CD4-positive, alpha-beta T cell (primary cell): ENCODE results near the gene FOLR1. TPM values are rescaled to one million over a fixed set of nuclear protein-coding genes. Genes with fewer than 3 reads are reported as not detected.

Experiments
- ATAC-seq: fragments of 200-7000 bp; cut with Tn5 transposase; one replicate; pipeline ENCODE4 v1.10.0; 2022; ENCODE audit warnings: mild to moderate bottlenecking; ENCODE audit not compliant: poor library complexity
- CTCF ChIA-PET: fragments of 350-600 bp; sonication (Branson Sonifier 250); formaldehyde crosslinking; loops from one replicate; lab custom pipeline; 2021; ENCODE audit warnings: antibody characterized with exemption, inconsistent platforms; lab: Charles Lee
- POLR2A ChIA-PET: fragments of 350-600 bp; sonication (Branson Sonifier 250); formaldehyde crosslinking; loops from one replicate; lab custom pipeline; 2021; ENCODE audit warnings: antibody characterized with exemption, inconsistent platforms; lab: Charles Lee
- DNase-seq, 14 experiments: peaks; one replicate each; pipeline ENCODE4 v3.0.0-alpha.2; 2013 to 2020; ENCODE audit warnings: mixed read lengths in 2 of 14
- H3K27ac ChIP-seq, 2 donors: one replicate each; pipeline versions ENCODE4 v1.5.1 to v1.7.0; 2013; ENCODE audit warnings: low read length in 2 of 2, low read depth in 1 of 2, mild to moderate bottlenecking in 1 of 2
- H3K27me3 ChIP-seq, 2 experiments: 1 replicate in 1 of 2; 2 replicates in 1 of 2; pipeline versions ENCODE4 v1.6.1 to v1.7.0; 2013; ENCODE audit warnings: low read length in 2 of 2, control low read depth in 1 of 2, mild to moderate bottlenecking in 1 of 2, moderate library complexity in 1 of 2; ENCODE audit not compliant: insufficient read depth in 2 of 2, control insufficient read depth in 1 of 2
- H3K36me3 ChIP-seq: one replicate; pipeline ENCODE4 v1.6.1; 2013; ENCODE audit warnings: low read length, control low read depth; ENCODE audit not compliant: insufficient read depth
- H3K4me1 ChIP-seq: one replicate; pipeline ENCODE4 v1.6.1; 2013; ENCODE audit warnings: low read length, control low read depth; ENCODE audit not compliant: insufficient read depth
- H3K4me3 ChIP-seq: one replicate; pipeline ENCODE4 v1.5.1; 2013; ENCODE audit warnings: mild to moderate bottlenecking, low read length, moderate library complexity
- H3K9me3 ChIP-seq, 2 experiments: 1 replicate in 1 of 2; 2 replicates in 1 of 2; pipeline versions ENCODE4 v1.6.1 to v1.7.0; 2013; ENCODE audit warnings: low read length in 2 of 2, mild to moderate bottlenecking in 2 of 2, control low read depth in 1 of 2, moderate library complexity in 1 of 2; ENCODE audit not compliant: control insufficient read depth in 1 of 2, insufficient read depth in 1 of 2
- H3K27ac Mint-ChIP-seq: one replicate; pipeline ENCODE4 v1.8.0; 2020; ENCODE audit warnings: mixed read lengths
- H3K27me3 Mint-ChIP-seq: one replicate; pipeline ENCODE4 v1.8.0; 2021; ENCODE audit warnings: mixed read lengths
- H3K36me3 Mint-ChIP-seq: one replicate; pipeline ENCODE4 v1.8.0; 2021; ENCODE audit warnings: low read depth, mixed read lengths
- H3K4me1 Mint-ChIP-seq: one replicate; pipeline ENCODE4 v1.8.0; 2021; ENCODE audit warnings: low read depth, mixed read lengths
- H3K4me3 Mint-ChIP-seq: one replicate; pipeline ENCODE4 v1.8.0; 2020; ENCODE audit warnings: mild to moderate bottlenecking, mixed read lengths
- H3K9me3 Mint-ChIP-seq: one replicate; pipeline ENCODE4 v1.8.0; 2020; ENCODE audit warnings: mixed read lengths
- CTCF ChIP-seq: fragments of 200-600 bp; IDR thresholded peaks from one replicate; pipeline ENCODE4 v1.8.0; 2022; ENCODE audit warnings: antibody characterized with exemption, mild to moderate bottlenecking
- intact Hi-C, 2 experiments: fragments of 100-400 bp; cut with DNase I in 1 of 2; cut with micrococcal nuclease in 1 of 2; formaldehyde crosslinking; loops; one replicate each; pipeline versions ENCODE4 v1.15.1 to v1.9.0; 2023 to 2025; cut with DNase I, micrococcal nuclease
- total RNA-seq, 174 experiments: library from RNA in 2 of 174; stranded (reverse) in 2 of 174; gene quantifications; one replicate each; pipeline ENCODE4 v1.2.3 and lab custom pipeline; 2021 to 2026

The FOLR1 gene
- total RNA-seq, 2 experiments from 2014 or later: not detected

GRCh38 chr11:72222907-72223614, 31.1 kb downstream of the FOLR1 start:
- no peaks in the 10 kb centered on the region for H3K9me3 Mint-ChIP-seq
- peak; percentile 83 to 97 (median 94) for DNase-seq
- Histone ChIP-seq H3K27ac (peak overlapping the region; percentile 71 to 75), H3K9me3 (no peaks in the 10 kb centered on the region), H3K4me3 (peak overlapping the region; percentile 91), H3K27me3 (no peaks in the 10 kb centered on the region), H3K4me1 (peaks cover 35% of the 10 kb centered on the region), H3K36me3 (peaks cover 4% of the 10 kb centered on the region)
- CTCF ChIA-PET: interaction anchor here (1.0 to 1.9 kb wide), 4 partner anchors 11 to 208 kb away, joined by 3 to 4 read pairs (median 4); no protein-coding TSS in a partner anchor
- peak; percentile 76 for ATAC-seq
- H3K27me3 Mint-ChIP-seq: no peaks in the 10 kb centered on the region
- peaks cover 15% of the 10 kb centered on the region for H3K36me3 Mint-ChIP-seq
- H3K27ac Mint-ChIP-seq: peak overlapping the region; percentile 95
- intact Hi-C loops: loop anchor here (1.0 to 10.0 kb wide), 10 partner anchors 108 to 1422 kb away; partner anchors contain the start of genes ANAPC15 (in 2 of the 2), ATG16L2 (in 1 of the 2), CLPB (in 1 of the 2) and FCHSD2 (in 1 of the 2)
- TF ChIP-seq CTCF: peak; percentile 22
- peak overlapping the region; percentile 98 for H3K4me3 Mint-ChIP-seq
- POLR2A ChIA-PET: interaction anchor here (0.9 to 3.8 kb wide), 10 partner anchors 14 to 1424 kb away, joined by 3 to 29 read pairs (median 4); partner anchors contain the start of genes ANAPC15, CLPB, RNF121 and XNDC1N
- H3K4me1 Mint-ChIP-seq: peaks cover 32% of the 10 kb centered on the region

- intact Hi-C loops: loop anchor here (1.0 to 10.0 kb wide), 12 partner anchors 109 to 1421 kb away; partner anchors contain the start of genes ANAPC15 (in 2 of the 2), ATG16L2 (in 1 of the 2), CLPB (in 1 of the 2) and FCHSD2 (in 1 of the 2)
- POLR2A ChIA-PET: interaction anchor here (0.6 to 3.8 kb wide), 13 partner anchors 10 to 1423 kb away, joined by 3 to 29 read pairs (median 4); partner anchors contain the start of genes ANAPC15, CLPB, RNF121 and XNDC1N
- TF ChIP-seq CTCF: no peak
Observed at GRCh38 chr11:72223615-72224563, 31.9 kb downstream of the FOLR1 start.

More at GRCh38 chr11:72223615-72224563, 31.9 kb downstream of the FOLR1 start:
- ATAC-seq (peak; percentile 27), DNase-seq (peak in 13 of 14 experiments; percentile 26 to 79 (median 48))
- H3K4me3 Mint-ChIP-seq: peak overlapping the region; percentile 98
- H3K36me3 Mint-ChIP-seq: peaks cover 19% of the 10 kb centered on the region
- H3K4me1 Mint-ChIP-seq: peaks cover 32% of the 10 kb centered on the region
- H3K9me3 Mint-ChIP-seq: no peaks in the 10 kb centered on the region
- peaks cover 31% of the 10 kb centered on the region for H3K4me1 ChIP-seq
- H3K27me3 Mint-ChIP-seq: no peaks in the 10 kb centered on the region
- H3K27ac Mint-ChIP-seq: peak overlapping the region; percentile 95
- CTCF ChIA-PET: interaction anchor here (1.0 to 1.9 kb wide), 4 partner anchors 12 to 207 kb away, joined by 3 to 4 read pairs (median 4); no protein-coding TSS in a partner anchor
- peaks cover 12% of the 10 kb centered on the region for H3K36me3 ChIP-seq
- no peaks in the 10 kb centered on the region for H3K9me3 ChIP-seq
- H3K27me3 ChIP-seq: no peaks in the 10 kb centered on the region
- peak overlapping the region; percentile 91 for H3K4me3 ChIP-seq
- H3K27ac ChIP-seq: peak overlapping the region; percentile 52 to 77
